ENCODE results near the gene METTL13.

The METTL13 gene

GRCh38 chr1:171744986-171745385 is 36.5 kb upstream of the METTL13 start:
- H3K4me1 ChIP-seq (ENCODE audit: insufficient read depth, low read length, severe bottlenecking), result peaks cover 28% of the 10 kb centered on the region
- no peak overlapping the region for H3K9ac ChIP-seq (ENCODE audit: low read length)
- H3K9me3 ChIP-seq (ENCODE audit: low read length), result no peaks in the 10 kb centered on the region

GRCh38 chr1:171748651-171749050 is 32.8 kb upstream of the METTL13 start:
- no peaks in the 10 kb centered on the region for H3K9me3 ChIP-seq (ENCODE audit: low read length)
- H3K4me3 ChIP-seq (ENCODE audit: low read depth, low read length, poor library complexity, severe bottlenecking), result no peak overlapping the region
- peaks cover 6% of the 10 kb centered on the region for H3K4me1 ChIP-seq (ENCODE audit: insufficient read depth, low read length, severe bottlenecking)
- H3K79me2 ChIP-seq (ENCODE audit: insufficient read depth, low read length), result no peaks in the 10 kb centered on the region
- H3K27ac ChIP-seq (ENCODE audit: low read depth, low read length, poor library complexity, severe bottlenecking), result no peak overlapping the region
- H3F3A ChIP-seq (ENCODE audit: insufficient read depth, low read length), result no peaks in the 10 kb centered on the region
- no peaks in the 10 kb centered on the region for H3K36me3 ChIP-seq (ENCODE audit: insufficient read depth, low read length)
- no peaks in the 10 kb centered on the region for H3K9me2 ChIP-seq (ENCODE audit: low read depth, low read length)
- H3K9ac ChIP-seq (ENCODE audit: low read length), result no peak overlapping the region
- no peak overlapping the region for H3K4me2 ChIP-seq (ENCODE audit: low read length)
- H2AFZ ChIP-seq (ENCODE audit: low read length), result no peak overlapping the region
- H4K20me1 ChIP-seq (ENCODE audit: insufficient read depth, low read length), result no peaks in the 10 kb centered on the region
- H3K27me3 ChIP-seq (ENCODE audit: insufficient read depth, low read length), result no peaks in the 10 kb centered on the region
- TF ChIP-seq EZH2 (IDR thresholded peaks at IDR 0.05; ENCODE audit: borderline replicate concordance, low read length) (no peak), CTCF (IDR thresholded peaks at IDR 0.05; ENCODE audit: low read length) (no peak)

More at GRCh38 chr1:171744986-171745385, 36.5 kb upstream of the METTL13 start:
- Histone ChIP-seq H3K79me2 (ENCODE audit: insufficient read depth, low read length) (peaks cover 9% of the 10 kb centered on the region), H2AFZ (ENCODE audit: low read length) (no peak overlapping the region), H3K36me3 (ENCODE audit: insufficient read depth, low read length) (no peaks in the 10 kb centered on the region), H3K4me2 (ENCODE audit: low read length) (no peak overlapping the region), H3K27ac (ENCODE audit: low read depth, low read length, poor library complexity, severe bottlenecking) (no peak overlapping the region), H3K27me3 (ENCODE audit: insufficient read depth, low read length) (no peaks in the 10 kb centered on the region), H3F3A (ENCODE audit: insufficient read depth, low read length) (no peaks in the 10 kb centered on the region), H3K9me2 (ENCODE audit: low read depth, low read length) (no peaks in the 10 kb centered on the region), H4K20me1 (ENCODE audit: insufficient read depth, low read length) (no peaks in the 10 kb centered on the region), H3K4me3 (ENCODE audit: low read depth, low read length, poor library complexity, severe bottlenecking) (no peak overlapping the region)
- TF ChIP-seq CTCF (IDR thresholded peaks at IDR 0.05; ENCODE audit: low read length) (no peak), EZH2 (IDR thresholded peaks at IDR 0.05; ENCODE audit: borderline replicate concordance, low read length) (no peak)

GRCh38 chr1:171751221-171751620 is 30.2 kb upstream of the METTL13 start:
- Histone ChIP-seq H3K4me1 (ENCODE audit: insufficient read depth, low read length, severe bottlenecking) (no peaks in the 10 kb centered on the region), H3K79me2 (ENCODE audit: insufficient read depth, low read length) (no peaks in the 10 kb centered on the region), H3K27me3 (ENCODE audit: insufficient read depth, low read length) (no peaks in the 10 kb centered on the region), H3K9me3 (ENCODE audit: low read length) (no peaks in the 10 kb centered on the region), H4K20me1 (ENCODE audit: insufficient read depth, low read length) (no peaks in the 10 kb centered on the region), H3K4me2 (ENCODE audit: low read length) (no peak overlapping the region), H2AFZ (ENCODE audit: low read length) (no peak overlapping the region), H3K9ac (ENCODE audit: low read length) (no peak overlapping the region), H3K27ac (ENCODE audit: low read depth, low read length, poor library complexity, severe bottlenecking) (no peak overlapping the region), H3K9me2 (ENCODE audit: low read depth, low read length) (no peaks in the 10 kb centered on the region), H3F3A (ENCODE audit: insufficient read depth, low read length) (no peaks in the 10 kb centered on the region), H3K36me3 (ENCODE audit: insufficient read depth, low read length) (no peaks in the 10 kb centered on the region), H3K4me3 (ENCODE audit: low read depth, low read length, poor library complexity, severe bottlenecking) (no peak overlapping the region)
- TF ChIP-seq EZH2 (IDR thresholded peaks at IDR 0.05; ENCODE audit: borderline replicate concordance, low read length), result no peak
- no peak for TF ChIP-seq CTCF (IDR thresholded peaks at IDR 0.05; ENCODE audit: low read length)

All from OCI-LY1 (cell line).